ENCODE results near the gene HIBCH.
"Not testable (repeated sequence)": the region's sequence is repeated elsewhere in the genome, so short reads cannot be mapped to it uniquely, and the experiment has no call there.

HIBCH gene

GRCh38 chr2:190303647-190304046 is 16.0 kb downstream of the HIBCH start:
- no peak for DNase-seq

- DNase-seq, result no peak
These were observed 17.6 kb downstream of the HIBCH start for GRCh38 chr2:190302052-190302451.

GRCh38 chr2:190301032-190301431 is 18.6 kb downstream of the HIBCH start:
- no peak for DNase-seq

- DNase-seq, result not testable (repeated sequence)
These were observed 21.7 kb downstream of the HIBCH start for GRCh38 chr2:190297880-190298279.

GRCh38 chr2:190283783-190284182 is 35.8 kb downstream of the HIBCH start:
- no peak for DNase-seq

GRCh38 chr2:190280565-190281350 is 38.9 kb downstream of the HIBCH start:
- DNase-seq, result no peak

- not testable (repeated sequence) for DNase-seq
These were observed 40.1 kb downstream of the HIBCH start for GRCh38 chr2:190279256-190280134.

GRCh38 chr2:190277234-190278112 is 42.2 kb downstream of the HIBCH start:
- DNase-seq, result peak; percentile 24 to 41

GRCh38 chr2:190272457-190272842 is 47.2 kb downstream of the HIBCH start:
- DNase-seq, result no peak

- no peak for DNase-seq
These were observed 47.7 kb downstream of the HIBCH start for GRCh38 chr2:190271783-190272456.

- no peak for DNase-seq
These were observed 49.3 kb downstream of the HIBCH start for GRCh38 chr2:190270298-190270697.

- not testable (repeated sequence) for DNase-seq
These were observed 49.9 kb downstream of the HIBCH start for GRCh38 chr2:190269699-190270098.

- DNase-seq, result no peak
These were observed 52.3 kb downstream of the HIBCH start for GRCh38 chr2:190267302-190267701.

GRCh38 chr2:190266314-190266713 is 53.3 kb downstream of the HIBCH start:
- no peak for DNase-seq

GRCh38 chr2:190261851-190262250 is 57.8 kb downstream of the HIBCH start:
- no peak for DNase-seq

GRCh38 chr2:190256087-190256486 is 63.5 kb downstream of the HIBCH start:
- DNase-seq, result no peak

- no peak for DNase-seq
These were observed 64.0 kb downstream of the HIBCH start for GRCh38 chr2:190255676-190256075.

- no peak for DNase-seq
These were observed 65.4 kb downstream of the HIBCH start for GRCh38 chr2:190254063-190254850.

GRCh38 chr2:190250421-190250820 is 69.2 kb downstream of the HIBCH start:
- DNase-seq, result no peak

GRCh38 chr2:190235551-190236075 is 84.0 kb downstream of the HIBCH start:
- no peak for DNase-seq

- DNase-seq, result no peak
These were observed 84.5 kb downstream of the HIBCH start for GRCh38 chr2:190235101-190235500.

Measured in AML-193 (cell line).